Gastrocnemius medialis (tissue), 4 donors: ENCODE data around the gene PAK5. TPM values are rescaled to one million over a fixed set of nuclear protein-coding genes. Genes with fewer than 3 reads are reported as not detected.

Experiments used
- ATAC-seq, 2 donors: fragments of 150-250 bp; one replicate each; pipeline ENCODE4 v1.9.1; 2016
- DNase-seq, 2 donors: peaks; one replicate each; pipeline ENCODE4 v3.0.0-alpha.2; 2019
- H3K27ac ChIP-seq, 4 donors: fragments of 200-600 bp; sonication (generic); 1 replicate in 1 of 4; 2 replicates in 3 of 4; pipeline ENCODE4 v1.5.1; 2016 to 2018; ENCODE audit warnings: mild to moderate bottlenecking in 2 of 4, moderate library complexity in 1 of 4
- H3K27me3 ChIP-seq, 3 donors: fragments of 200-600 bp; sonication (generic) in 2 of 3; 1 replicate in 1 of 3; 2 replicates in 2 of 3; pipeline versions ENCODE4 v1.5.1 to v1.6.0; 2016 to 2019; ENCODE audit warnings: mild to moderate bottlenecking in 1 of 3, moderate library complexity in 1 of 3
- H3K36me3 ChIP-seq, 2 donors: fragments of 200-600 bp; sonication (generic) in 1 of 2; one replicate each; pipeline ENCODE4 v1.5.1; 2017 to 2018
- H3K4me1 ChIP-seq, 2 donors: fragments of 200-600 bp; sonication (generic) in 1 of 2; one replicate each; pipeline ENCODE4 v1.5.1; 2016 to 2017; ENCODE audit warnings: mild to moderate bottlenecking in 2 of 2
- H3K4me3 ChIP-seq, 4 donors: fragments of 200-600 bp; sonication (generic) in 3 of 4; 1 replicate in 1 of 4; 2 replicates in 3 of 4; pipeline ENCODE4 v1.5.1; 2016 to 2019; ENCODE audit warnings: mild to moderate bottlenecking in 2 of 4
- H3K9me3 ChIP-seq, 3 donors: fragments of 200-600 bp; sonication (generic) in 2 of 3; 1 replicate in 1 of 3; 2 replicates in 2 of 3; pipeline ENCODE4 v1.5.1; 2016 to 2019
- POLR2A ChIP-seq, 2 donors: fragments of 450-650 bp; IDR thresholded peaks; one replicate each; pipeline ENCODE4 v1.6.1; 2017; ENCODE audit warnings: antibody characterized with exemption in 2 of 2, mild to moderate bottlenecking in 2 of 2, moderate library complexity in 2 of 2
- in situ Hi-C, 4 donors: fragments of 200-750 bp; cut with MboI; loops; one replicate each; pipeline versions ENCODE4 v1.15.0 to v1.8.0; 2017; ENCODE audit warnings: low sequenced_read_pairs in 4 of 4
- intact Hi-C: fragments of 100-400 bp; cut with DNase I; formaldehyde crosslinking; loops from one replicate; pipeline ENCODE4 v1.15.1; 2023; ENCODE audit warnings: low total_unique reads
- total RNA-seq, 4 donors: library from RNA; depleted of rRNA; stranded (reverse); fragments of >200 nt; gene quantifications; one replicate each; pipeline versions ENCODE4 v1.1.0 to v1.2.3, GENCODE V29; 2016
- TF ChIP-seq, protein P1 (sequence below), 5 experiments: fragments of 450-650 bp in 3 of 5; fragments of 200-600 bp in 2 of 5; sonication (generic) in 2 of 5; IDR thresholded peaks in 4 of 5; conservative IDR thresholded peaks in 1 of 5; 1 replicate in 4 of 5; 2 replicates in 1 of 5; pipeline ENCODE4 v1.5.1; 2016 to 2019; ENCODE audit warnings: antibody characterized with exemption in 5 of 5, mild to moderate bottlenecking in 3 of 5, moderate library complexity in 3 of 5

Gene PAK5
- total RNA-seq, 4 donors from 2014 or later: not detected

DNA sequence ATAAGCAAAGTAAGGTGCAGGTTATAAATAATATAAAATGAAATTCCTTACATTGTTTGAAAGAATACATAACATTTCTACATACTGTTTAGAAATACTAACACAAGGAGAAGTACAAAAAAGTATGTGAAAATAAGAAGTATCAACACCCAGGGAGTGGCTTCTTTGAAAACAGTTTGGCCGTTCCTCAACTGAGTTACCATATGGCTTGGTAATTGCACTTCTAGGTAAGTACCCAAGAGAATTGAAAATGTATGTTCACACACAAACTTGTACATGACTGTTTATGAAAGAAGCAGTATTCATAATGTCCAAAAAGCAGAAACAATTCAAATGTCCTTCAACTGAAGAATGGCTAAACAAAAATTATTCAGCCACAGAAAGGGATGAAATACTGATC, 30.7 kb downstream of the PAK5 start:
- H3K27me3 ChIP-seq: no peaks in the 10 kb centered on the region
- H3K4me1 ChIP-seq: no peaks in the 10 kb centered on the region
- no peaks in the 10 kb centered on the region for H3K36me3 ChIP-seq
- H3K27ac ChIP-seq: no peak overlapping the region
- TF ChIP-seq, protein P1, sequence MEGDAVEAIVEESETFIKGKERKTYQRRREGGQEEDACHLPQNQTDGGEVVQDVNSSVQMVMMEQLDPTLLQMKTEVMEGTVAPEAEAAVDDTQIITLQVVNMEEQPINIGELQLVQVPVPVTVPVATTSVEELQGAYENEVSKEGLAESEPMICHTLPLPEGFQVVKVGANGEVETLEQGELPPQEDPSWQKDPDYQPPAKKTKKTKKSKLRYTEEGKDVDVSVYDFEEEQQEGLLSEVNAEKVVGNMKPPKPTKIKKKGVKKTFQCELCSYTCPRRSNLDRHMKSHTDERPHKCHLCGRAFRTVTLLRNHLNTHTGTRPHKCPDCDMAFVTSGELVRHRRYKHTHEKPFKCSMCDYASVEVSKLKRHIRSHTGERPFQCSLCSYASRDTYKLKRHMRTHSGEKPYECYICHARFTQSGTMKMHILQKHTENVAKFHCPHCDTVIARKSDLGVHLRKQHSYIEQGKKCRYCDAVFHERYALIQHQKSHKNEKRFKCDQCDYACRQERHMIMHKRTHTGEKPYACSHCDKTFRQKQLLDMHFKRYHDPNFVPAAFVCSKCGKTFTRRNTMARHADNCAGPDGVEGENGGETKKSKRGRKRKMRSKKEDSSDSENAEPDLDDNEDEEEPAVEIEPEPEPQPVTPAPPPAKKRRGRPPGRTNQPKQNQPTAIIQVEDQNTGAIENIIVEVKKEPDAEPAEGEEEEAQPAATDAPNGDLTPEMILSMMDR (IDR thresholded peaks at IDR 0.05 in 4 of 5, conservative IDR thresholded peaks at IDR 0.05 in 1 of 5): no peak
- TF ChIP-seq POLR2A (IDR thresholded peaks at IDR 0.05): no peak
- H3K9me3 ChIP-seq: no peaks in the 10 kb centered on the region
- in situ Hi-C loops: no loop called here
- intact Hi-C loops: no loop called here
- ATAC-seq (no peak), DNase-seq (no peak)
- no peak overlapping the region for H3K4me3 ChIP-seq

DNA sequence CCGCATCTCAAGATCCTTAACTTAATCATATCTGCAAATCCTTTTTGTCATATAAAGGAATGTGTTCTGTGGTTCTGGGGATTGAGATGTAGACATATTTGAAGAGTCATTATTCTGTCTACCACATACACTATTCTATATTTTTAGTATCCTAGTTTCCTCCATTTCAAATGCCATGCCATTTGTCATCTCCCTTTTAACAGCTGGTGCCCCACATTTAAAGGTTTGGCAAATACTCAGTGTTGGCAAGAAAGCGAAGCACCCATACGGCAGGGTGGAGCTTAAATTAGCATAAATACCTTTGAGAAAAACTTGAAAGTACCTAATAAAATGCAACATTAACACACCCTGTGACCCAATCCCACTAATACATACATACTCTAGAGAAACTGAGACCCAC, 31.7 kb downstream of the PAK5 start:
- Histone ChIP-seq H3K36me3 (no peaks in the 10 kb centered on the region), H3K9me3 (no peaks in the 10 kb centered on the region), H3K27me3 (no peaks in the 10 kb centered on the region), H3K27ac (no peak overlapping the region), H3K4me1 (no peaks in the 10 kb centered on the region), H3K4me3 (no peak overlapping the region)
- ATAC-seq: no peak
- TF ChIP-seq, protein P1 (IDR thresholded peaks at IDR 0.05 in 4 of 5, conservative IDR thresholded peaks at IDR 0.05 in 1 of 5): no peak
- in situ Hi-C loops: no loop called here
- intact Hi-C loops: no loop called here
- DNase-seq: no peak

DNA sequence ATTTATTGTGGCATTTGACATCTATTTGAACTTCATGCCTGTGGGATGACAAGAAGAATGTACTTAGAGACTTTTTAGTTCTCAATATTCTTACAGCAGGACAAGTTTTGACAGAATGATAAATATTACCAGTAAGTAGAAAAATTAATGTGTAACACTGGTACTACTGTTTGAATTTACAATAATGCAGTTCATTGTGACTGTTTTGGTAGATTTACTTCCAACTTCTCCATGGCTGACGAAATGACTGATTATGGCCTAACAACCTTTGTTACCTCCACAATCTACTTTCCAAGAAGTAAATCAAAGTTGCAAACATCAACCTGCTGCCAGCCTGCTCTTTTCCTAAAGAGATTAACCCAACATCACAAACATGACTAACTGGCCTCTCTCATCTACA, 38.5 kb downstream of the PAK5 start:
- no peak for DNase-seq
- no peak for TF ChIP-seq POLR2A (IDR thresholded peaks at IDR 0.05)
- TF ChIP-seq, protein P1 (IDR thresholded peaks at IDR 0.05 in 4 of 5, conservative IDR thresholded peaks at IDR 0.05 in 1 of 5): no peak

DNA sequence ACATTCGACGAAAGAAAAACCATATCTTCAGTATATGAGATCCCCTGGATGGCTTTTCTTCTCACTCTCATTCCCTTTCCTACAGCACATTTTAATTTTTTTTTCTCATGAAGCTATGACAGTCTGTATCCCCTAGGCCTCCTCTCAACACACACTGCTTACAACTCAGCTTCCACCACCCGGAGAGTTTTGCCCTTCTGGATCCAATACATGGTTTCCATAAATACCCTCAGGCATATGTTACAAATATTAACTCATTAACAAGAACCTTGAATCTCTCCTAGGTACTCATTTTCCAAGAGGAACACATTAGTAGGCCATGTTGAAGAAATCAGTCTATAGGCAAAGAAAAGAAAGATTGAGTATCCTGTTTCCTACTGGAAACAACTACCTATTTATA, 44.0 kb downstream of the PAK5 start:
- in situ Hi-C loops (loop anchor here in 1 of 4 donors (25.0 kb wide), 1 partner anchor 108 kb away; no protein-coding TSS in a partner anchor), intact Hi-C loops (no loop called here)
- Histone ChIP-seq H3K4me1 (no peaks in the 10 kb centered on the region), H3K9me3 (no peaks in the 10 kb centered on the region), H3K27ac (no peak overlapping the region), H3K27me3 (no peaks in the 10 kb centered on the region), H3K4me3 (no peak overlapping the region), H3K36me3 (no peaks in the 10 kb centered on the region)
- DNase-seq: no peak
- no peak for ATAC-seq
- no peak for TF ChIP-seq POLR2A (IDR thresholded peaks at IDR 0.05)
- TF ChIP-seq, protein P1 (IDR thresholded peaks at IDR 0.05 in 4 of 5, conservative IDR thresholded peaks at IDR 0.05 in 1 of 5): no peak

More for the DNA sequence above, 38.5 kb downstream of the PAK5 start:
- Histone ChIP-seq H3K27me3 (no peaks in the 10 kb centered on the region), H3K4me1 (no peaks in the 10 kb centered on the region), H3K36me3 (no peaks in the 10 kb centered on the region), H3K9me3 (no peaks in the 10 kb centered on the region), H3K27ac (no peak overlapping the region), H3K4me3 (no peak overlapping the region)
- in situ Hi-C loops (no loop called here), intact Hi-C loops (no loop called here)
- no peak for ATAC-seq

DNA sequence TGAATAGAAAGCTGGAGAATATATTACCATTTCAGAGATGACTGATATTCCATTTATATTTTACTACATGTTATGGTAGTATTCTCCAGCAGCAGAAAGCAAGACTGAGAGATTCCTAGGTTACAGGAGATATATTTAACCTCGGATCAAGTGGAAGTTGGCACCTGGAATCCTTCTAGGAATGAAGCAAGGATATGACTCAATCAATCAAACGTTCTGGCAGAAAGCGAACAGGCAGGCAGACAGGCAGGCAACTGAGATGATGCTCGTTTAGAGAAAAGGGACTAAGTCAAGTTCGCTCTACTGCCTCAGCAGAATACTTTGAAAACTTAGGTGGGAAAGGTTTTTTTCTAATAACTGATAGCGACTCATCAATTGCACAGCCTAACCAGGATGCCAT, 46.2 kb downstream of the PAK5 start:
- no peak for TF ChIP-seq POLR2A (IDR thresholded peaks at IDR 0.05)
- TF ChIP-seq, protein P1 (IDR thresholded peaks at IDR 0.05 in 4 of 5, conservative IDR thresholded peaks at IDR 0.05 in 1 of 5): no peak
- H3K27ac ChIP-seq: no peak overlapping the region
- no peaks in the 10 kb centered on the region for H3K4me1 ChIP-seq
- H3K36me3 ChIP-seq: no peaks in the 10 kb centered on the region
- H3K9me3 ChIP-seq: no peaks in the 10 kb centered on the region
- ATAC-seq (no peak), DNase-seq (no peak)
- intact Hi-C loops (no loop called here), in situ Hi-C loops (loop anchor here in 1 of 4 donors (25.0 kb wide), 1 partner anchor 105 kb away; no protein-coding TSS in a partner anchor)
- H3K4me3 ChIP-seq: no peak overlapping the region
- H3K27me3 ChIP-seq: no peaks in the 10 kb centered on the region
